MM.1S (cell line): ENCODE results near the gene FHIT.

Experiments
- DNase-seq: peaks from one replicate; pipeline ENCODE4 v3.0.0-alpha.2; 2015
- H2AFZ ChIP-seq: fragments of 300-600 bp; sonication (generic); 2 replicates; pipeline ENCODE4 v1.6.0; 2016; ENCODE audit warnings: antibody characterized with exemption, low read length
- H3F3A ChIP-seq: fragments of 300-600 bp; sonication (generic); 2 replicates; pipeline ENCODE4 v1.6.1; 2016; ENCODE audit warnings: mild to moderate bottlenecking, antibody characterized with exemption, low read length, moderate library complexity, mixed read lengths; ENCODE audit not compliant: insufficient read depth
- H3K27ac ChIP-seq: fragments of 300-600 bp; sonication (generic); 2 replicates; pipeline ENCODE4 v1.5.1; 2016; ENCODE audit warnings: mild to moderate bottlenecking, low read length
- H3K27me3 ChIP-seq: fragments of 300-600 bp; sonication (generic); replicated peaks from 2 replicates; pipeline ENCODE4 v1.6.0; 2016; ENCODE audit warnings: low read length; ENCODE audit not compliant: insufficient read depth
- H3K36me3 ChIP-seq: fragments of 300-600 bp; sonication (generic); replicated peaks from 2 replicates; pipeline ENCODE4 v1.6.1; 2016; ENCODE audit warnings: mild to moderate bottlenecking, low read length, mixed read lengths; ENCODE audit not compliant: insufficient read depth
- H3K4me1 ChIP-seq: fragments of 300-600 bp; sonication (generic); 2 replicates; pipeline ENCODE4 v1.6.1; 2016; ENCODE audit warnings: low read length, mixed read lengths
- H3K4me2 ChIP-seq: fragments of 300-600 bp; sonication (generic); 2 replicates; pipeline ENCODE4 v1.6.0; 2016; ENCODE audit warnings: low read depth, low read length
- H3K4me3 ChIP-seq: fragments of 300-600 bp; sonication (generic); 2 replicates; pipeline ENCODE4 v1.5.1; 2016; ENCODE audit warnings: low read length, mixed read lengths
- H3K79me2 ChIP-seq: fragments of 300-600 bp; sonication (generic); 2 replicates; pipeline ENCODE4 v1.6.1; 2016; ENCODE audit warnings: mixed run types, low read length, mixed read lengths
- H3K9ac ChIP-seq: fragments of 300-600 bp; sonication (generic); 2 replicates; pipeline ENCODE4 v1.6.1; 2016; ENCODE audit warnings: low read length, mixed read lengths
- H3K9me2 ChIP-seq: fragments of 300-600 bp; sonication (generic); replicated peaks from 2 replicates; pipeline ENCODE4 v1.6.1; 2016; ENCODE audit warnings: mild to moderate bottlenecking, low read length, mixed read lengths; ENCODE audit not compliant: insufficient read depth
- H3K9me3 ChIP-seq: fragments of 300-600 bp; sonication (generic); replicated peaks from 2 replicates; pipeline ENCODE4 v1.6.1; 2016; ENCODE audit warnings: mild to moderate bottlenecking, low read length, mixed read lengths; ENCODE audit not compliant: insufficient read depth
- H4K20me1 ChIP-seq: fragments of 300-600 bp; sonication (generic); 2 replicates; pipeline ENCODE4 v1.6.1; 2016; ENCODE audit warnings: mild to moderate bottlenecking, low read length, moderate library complexity, mixed read lengths; ENCODE audit not compliant: insufficient read depth
- CTCF ChIP-seq: fragments of 300-600 bp; sonication (generic); IDR thresholded peaks from 2 replicates; pipeline ENCODE4 v1.5.1; 2016; ENCODE audit warnings: antibody characterized with exemption, low read length, mixed read lengths
- EZH2 ChIP-seq: fragments of 300-600 bp; sonication (generic); optimal IDR thresholded peaks from 2 replicates; pipeline ENCODE3; 2017; ENCODE audit warnings: low read depth, mild to moderate bottlenecking, antibody characterized with exemption, low read length, mixed read lengths
- EZH2phosphoT487 ChIP-seq: fragments of 300-600 bp; sonication (generic); IDR thresholded peaks from 2 replicates; pipeline ENCODE4 v1.6.1; 2018; ENCODE audit warnings: antibody characterized with exemption, low read length

FHIT gene

GRCh38 chr3:60291115-60291514 is 960.1 kb downstream of the FHIT start:
- no peak for DNase-seq
- no peak overlapping the region for H3K27ac ChIP-seq
- H3K4me1 ChIP-seq, result no peaks in the 10 kb centered on the region
- no peak overlapping the region for H2AFZ ChIP-seq
- no peaks in the 10 kb centered on the region for H4K20me1 ChIP-seq
- H3K9me3 ChIP-seq, result no peaks in the 10 kb centered on the region
- no peaks in the 10 kb centered on the region for H3K36me3 ChIP-seq
- H3K4me2 ChIP-seq, result no peak overlapping the region
- no peak for TF ChIP-seq EZH2
- TF ChIP-seq EZH2phosphoT487, result no peak
- TF ChIP-seq CTCF, result no peak
- H3K79me2 ChIP-seq, result no peaks in the 10 kb centered on the region
- H3K9ac ChIP-seq, result no peak overlapping the region
- H3K4me3 ChIP-seq, result no peak overlapping the region
- H3K27me3 ChIP-seq, result no peaks in the 10 kb centered on the region
- H3K9me2 ChIP-seq, result no peaks in the 10 kb centered on the region
- no peaks in the 10 kb centered on the region for H3F3A ChIP-seq

- H4K20me1 ChIP-seq, result no peaks in the 10 kb centered on the region
- no peaks in the 10 kb centered on the region for H3K27me3 ChIP-seq
- H3K36me3 ChIP-seq, result no peaks in the 10 kb centered on the region
- no peak overlapping the region for H2AFZ ChIP-seq
- no peak overlapping the region for H3K9ac ChIP-seq
- no peaks in the 10 kb centered on the region for H3F3A ChIP-seq
- H3K4me1 ChIP-seq, result no peaks in the 10 kb centered on the region
- H3K79me2 ChIP-seq, result no peaks in the 10 kb centered on the region
- no peak overlapping the region for H3K4me2 ChIP-seq
- H3K9me2 ChIP-seq, result no peaks in the 10 kb centered on the region
- no peak overlapping the region for H3K27ac ChIP-seq
- H3K4me3 ChIP-seq, result no peak overlapping the region
- TF ChIP-seq CTCF (no peak), EZH2 (no peak), EZH2phosphoT487 (no peak)
- no peaks in the 10 kb centered on the region for H3K9me3 ChIP-seq
- DNase-seq, result no peak
Observed at GRCh38 chr3:60290122-60290492, 961.1 kb downstream of the FHIT start.

GRCh38 chr3:60289341-60290121 is 961.7 kb downstream of the FHIT start:
- DNase-seq, result no peak
- no peak overlapping the region for H3K9ac ChIP-seq
- H3K27me3 ChIP-seq, result no peaks in the 10 kb centered on the region
- TF ChIP-seq EZH2, result no peak
- TF ChIP-seq CTCF, result no peak
- TF ChIP-seq EZH2phosphoT487, result no peak
- no peaks in the 10 kb centered on the region for H3K79me2 ChIP-seq
- H3K9me2 ChIP-seq, result no peaks in the 10 kb centered on the region
- H3K36me3 ChIP-seq, result no peaks in the 10 kb centered on the region
- no peaks in the 10 kb centered on the region for H3K9me3 ChIP-seq
- no peaks in the 10 kb centered on the region for H3K4me1 ChIP-seq
- no peak overlapping the region for H3K27ac ChIP-seq
- H3K4me2 ChIP-seq, result no peak overlapping the region
- no peaks in the 10 kb centered on the region for H3F3A ChIP-seq
- no peaks in the 10 kb centered on the region for H4K20me1 ChIP-seq
- H3K4me3 ChIP-seq, result no peak overlapping the region
- no peak overlapping the region for H2AFZ ChIP-seq
